KMS-11 (cell line): ENCODE results near the gene SEL1L3.

ENCODE experiments used
- H2AFZ ChIP-seq: fragments of 200-600 bp; sonication (generic); 2 replicates; pipeline ENCODE4 v1.6.1; 2016; ENCODE audit warnings: antibody characterized with exemption, mixed run types, low read depth
- H3K27ac ChIP-seq: fragments of 200-600 bp; sonication (generic); 2 replicates; pipeline ENCODE4 v1.6.1; 2016; ENCODE audit warnings: mild to moderate bottlenecking, mixed run types
- H3K27me3 ChIP-seq: fragments of 200-600 bp; sonication (generic); 2 replicates; pipeline ENCODE4 v1.6.1; 2017; ENCODE audit warnings: mild to moderate bottlenecking, low read depth, mixed run types, moderate library complexity; ENCODE audit not compliant: insufficient read depth
- H3K36me3 ChIP-seq: fragments of 200-600 bp; sonication (generic); 2 replicates; pipeline ENCODE4 v1.6.1; 2017; ENCODE audit warnings: mild to moderate bottlenecking, mixed run types; ENCODE audit not compliant: insufficient read depth
- H3K4me1 ChIP-seq: fragments of 200-600 bp; sonication (generic); 2 replicates; pipeline ENCODE4 v1.6.1; 2016; ENCODE audit warnings: mild to moderate bottlenecking, low read depth, mixed run types; ENCODE audit not compliant: poor library complexity, severe bottlenecking
- H3K4me2 ChIP-seq: fragments of 200-600 bp; sonication (generic); 2 replicates; pipeline ENCODE4 v1.7.0; 2016; ENCODE audit warnings: mild to moderate bottlenecking, mixed run types
- H3K4me3 ChIP-seq: fragments of 200-600 bp; sonication (generic); IDR thresholded peaks from 2 replicates; pipeline ENCODE4 v1.6.1; 2017; ENCODE audit warnings: low read depth, low read length, mixed read lengths; ENCODE audit not compliant: insufficient read depth
- H3K79me2 ChIP-seq: fragments of 200-600 bp; sonication (generic); 2 replicates; pipeline ENCODE4 v1.6.1; 2016; ENCODE audit warnings: low read depth, mixed run types; ENCODE audit not compliant: insufficient read depth
- H3K9ac ChIP-seq: fragments of 200-600 bp; sonication (generic); 2 replicates; pipeline ENCODE4 v1.6.1; 2016; ENCODE audit warnings: mild to moderate bottlenecking, mixed run types
- H4K20me1 ChIP-seq: fragments of 200-600 bp; sonication (generic); 2 replicates; pipeline ENCODE4 v1.6.1; 2016; ENCODE audit warnings: mild to moderate bottlenecking, mixed run types; ENCODE audit not compliant: insufficient read depth
- TF ChIP-seq, protein P1 (sequence below): fragments of 200-600 bp; sonication (generic); conservative IDR thresholded peaks from 2 replicates; pipeline ENCODE4 v1.6.1; 2017; ENCODE audit warnings: low read depth, mild to moderate bottlenecking, antibody characterized with exemption, low read length, moderate library complexity, mixed read lengths

SEL1L3 gene

GRCh38 chr4:25826074-25826752 lies 36.6 kb downstream of the SEL1L3 start:
- no peaks in the 10 kb centered on the region for H3K79me2 ChIP-seq
- H3K27me3 ChIP-seq: no peaks in the 10 kb centered on the region
- no peaks in the 10 kb centered on the region for H3K4me1 ChIP-seq
- no peaks in the 10 kb centered on the region for H4K20me1 ChIP-seq
- no peak overlapping the region for H3K9ac ChIP-seq
- H3K4me2 ChIP-seq: no peak overlapping the region
- no peak overlapping the region for H3K27ac ChIP-seq
- no peak overlapping the region for H2AFZ ChIP-seq
- H3K36me3 ChIP-seq: no peaks in the 10 kb centered on the region
- H3K4me3 ChIP-seq: no peak overlapping the region
- TF ChIP-seq, protein P1, sequence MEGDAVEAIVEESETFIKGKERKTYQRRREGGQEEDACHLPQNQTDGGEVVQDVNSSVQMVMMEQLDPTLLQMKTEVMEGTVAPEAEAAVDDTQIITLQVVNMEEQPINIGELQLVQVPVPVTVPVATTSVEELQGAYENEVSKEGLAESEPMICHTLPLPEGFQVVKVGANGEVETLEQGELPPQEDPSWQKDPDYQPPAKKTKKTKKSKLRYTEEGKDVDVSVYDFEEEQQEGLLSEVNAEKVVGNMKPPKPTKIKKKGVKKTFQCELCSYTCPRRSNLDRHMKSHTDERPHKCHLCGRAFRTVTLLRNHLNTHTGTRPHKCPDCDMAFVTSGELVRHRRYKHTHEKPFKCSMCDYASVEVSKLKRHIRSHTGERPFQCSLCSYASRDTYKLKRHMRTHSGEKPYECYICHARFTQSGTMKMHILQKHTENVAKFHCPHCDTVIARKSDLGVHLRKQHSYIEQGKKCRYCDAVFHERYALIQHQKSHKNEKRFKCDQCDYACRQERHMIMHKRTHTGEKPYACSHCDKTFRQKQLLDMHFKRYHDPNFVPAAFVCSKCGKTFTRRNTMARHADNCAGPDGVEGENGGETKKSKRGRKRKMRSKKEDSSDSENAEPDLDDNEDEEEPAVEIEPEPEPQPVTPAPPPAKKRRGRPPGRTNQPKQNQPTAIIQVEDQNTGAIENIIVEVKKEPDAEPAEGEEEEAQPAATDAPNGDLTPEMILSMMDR: no peak

DNA sequence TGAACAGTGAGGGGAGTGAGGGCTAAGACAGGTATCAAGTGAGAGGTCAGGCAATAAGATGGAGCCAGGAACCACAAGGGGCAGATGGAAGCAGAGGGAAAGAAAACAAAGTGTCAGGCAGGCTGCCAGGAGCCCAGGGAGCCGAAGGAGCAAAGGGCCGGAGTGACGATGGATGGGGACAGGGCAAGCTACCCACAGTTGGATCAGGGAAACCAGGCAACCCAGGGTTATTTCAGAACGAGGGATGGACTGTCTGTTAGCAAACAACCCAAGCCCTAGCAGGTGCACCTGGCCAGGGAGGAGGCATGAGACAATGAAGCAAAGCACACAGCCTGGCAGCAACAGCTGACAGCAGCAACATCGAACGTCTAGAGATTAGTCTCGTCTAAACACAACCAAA lies 39.2 kb downstream of the SEL1L3 start:
- Histone ChIP-seq H3K4me3 (no peak overlapping the region), H3K9ac (no peak overlapping the region), H4K20me1 (no peaks in the 10 kb centered on the region), H3K27me3 (no peaks in the 10 kb centered on the region), H3K4me2 (no peak overlapping the region), H3K36me3 (no peaks in the 10 kb centered on the region), H3K4me1 (no peaks in the 10 kb centered on the region), H2AFZ (no peak overlapping the region), H3K79me2 (no peaks in the 10 kb centered on the region), H3K27ac (no peak overlapping the region)
- TF ChIP-seq, protein P1: no peak

GRCh38 chr4:25821899-25822298 lies 40.9 kb downstream of the SEL1L3 start:
- Histone ChIP-seq H3K79me2 (no peaks in the 10 kb centered on the region), H3K27me3 (no peaks in the 10 kb centered on the region), H3K4me3 (no peak overlapping the region), H3K4me2 (no peak overlapping the region), H2AFZ (no peak overlapping the region), H3K27ac (no peak overlapping the region), H3K9ac (no peak overlapping the region), H3K4me1 (no peaks in the 10 kb centered on the region), H4K20me1 (no peaks in the 10 kb centered on the region), H3K36me3 (no peaks in the 10 kb centered on the region)
- TF ChIP-seq, protein P1: no peak

DNA sequence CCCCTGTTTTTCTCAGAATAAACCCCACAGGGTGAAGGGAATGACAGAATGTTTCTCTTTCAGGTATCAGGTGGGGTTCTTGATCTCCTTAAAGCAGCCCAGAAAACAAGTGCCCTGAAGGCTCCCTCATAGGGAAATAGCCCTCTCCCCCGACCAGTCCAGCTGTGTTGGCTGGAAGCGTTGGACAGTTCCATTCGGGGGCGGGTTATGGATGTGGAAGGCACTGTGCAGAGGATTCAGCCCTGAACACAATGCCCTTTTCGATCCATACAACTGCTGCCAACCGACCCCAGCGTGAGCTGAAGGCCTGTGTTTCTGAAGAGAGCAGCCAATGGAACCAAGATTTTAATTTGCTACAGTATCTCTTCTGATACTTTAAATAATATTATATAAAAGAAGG lies 41.5 kb downstream of the SEL1L3 start:
- Histone ChIP-seq H4K20me1 (no peaks in the 10 kb centered on the region), H3K27me3 (no peaks in the 10 kb centered on the region), H3K79me2 (no peaks in the 10 kb centered on the region), H3K27ac (no peak overlapping the region), H3K4me2 (no peak overlapping the region), H3K9ac (no peak overlapping the region), H2AFZ (no peak overlapping the region), H3K4me3 (no peak overlapping the region), H3K4me1 (no peaks in the 10 kb centered on the region), H3K36me3 (no peaks in the 10 kb centered on the region)
- TF ChIP-seq, protein P1: no peak
